Suppressor macrophage treated with lipopolysaccharide for 1 hour (primary cell): ENCODE results near the gene FRMD1.
"Not testable (repeated sequence)": the region's sequence is repeated elsewhere in the genome, so short reads cannot be mapped to it uniquely, and the experiment has no call there.

ENCODE experiments used
- DNase-seq, 3 donors: peaks; one replicate each; pipeline ENCODE4 v3.0.0-alpha.2; 2020 to 2022

Gene FRMD1

GRCh38 chr6:168093634-168094033, 14.6 kb upstream of the FRMD1 start:
- no peak for DNase-seq

- peak in 2 of 3 donors; percentile 4 to 22 for DNase-seq
These were observed 14.1 kb upstream of the FRMD1 start for GRCh38 chr6:168093071-168093505.

DNA sequence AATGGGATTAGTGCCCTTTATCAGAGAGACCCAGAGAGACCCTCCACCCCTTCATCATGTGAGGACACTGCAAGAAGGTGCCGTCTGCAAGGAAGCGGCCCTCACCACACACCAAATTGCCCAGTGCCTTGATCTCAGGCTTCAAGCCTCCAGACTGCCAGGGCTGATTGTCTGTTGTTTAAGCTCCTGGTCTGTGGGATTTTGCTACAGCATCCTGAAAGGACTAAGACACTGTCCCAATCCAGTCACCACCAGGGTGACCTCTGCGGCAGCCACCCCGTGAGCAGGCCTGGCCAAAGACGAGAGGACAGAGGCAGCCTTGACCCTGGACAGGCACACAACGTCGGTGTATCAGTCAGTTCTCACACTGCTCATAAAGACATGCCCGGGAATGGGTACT, 13.5 kb upstream of the FRMD1 start:
- DNase-seq, result no peak

DNA sequence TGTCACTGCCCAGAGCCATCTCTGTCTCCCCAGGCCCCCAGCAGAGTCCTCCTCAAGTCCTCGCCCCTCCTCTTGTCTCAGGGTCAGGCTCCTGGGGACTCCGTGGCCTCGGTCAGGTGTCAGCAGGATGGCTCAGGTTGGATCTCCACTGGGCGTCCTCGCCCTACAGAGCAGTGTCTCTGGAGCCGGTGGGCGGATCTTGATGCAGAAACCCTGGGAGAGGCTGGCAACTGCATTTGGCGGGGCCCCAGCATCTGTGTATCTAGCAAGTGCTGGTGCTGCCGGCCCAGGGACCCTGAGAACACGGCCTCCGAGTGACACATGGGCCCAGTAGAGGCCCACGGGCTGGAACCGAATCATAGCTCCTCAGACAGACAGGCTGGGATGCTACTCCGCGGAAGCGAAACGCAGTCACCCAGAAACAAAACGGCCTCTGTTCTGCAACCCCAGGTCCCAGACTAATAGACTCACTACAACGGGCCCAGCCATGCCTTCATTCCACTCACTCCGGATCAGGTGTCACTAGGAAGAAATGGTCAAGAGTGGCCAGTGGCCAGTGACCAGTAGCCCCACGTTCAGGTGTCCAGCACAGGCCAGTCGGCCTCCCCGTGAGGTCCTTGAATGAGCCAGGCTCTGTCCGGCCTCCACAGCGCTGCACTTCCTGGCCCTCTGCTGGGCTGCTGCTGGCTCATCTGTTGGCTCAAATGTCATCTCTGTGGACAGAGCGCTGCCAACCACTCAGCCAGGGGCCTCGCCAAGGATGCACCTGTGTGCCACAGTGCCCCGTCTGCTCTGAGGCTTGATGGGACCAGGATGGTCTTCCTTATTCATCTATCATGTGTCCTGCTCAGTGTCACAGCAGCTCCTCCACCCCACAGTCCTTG, 12.6 kb upstream of the FRMD1 start:
- DNase-seq, result no peak

DNA sequence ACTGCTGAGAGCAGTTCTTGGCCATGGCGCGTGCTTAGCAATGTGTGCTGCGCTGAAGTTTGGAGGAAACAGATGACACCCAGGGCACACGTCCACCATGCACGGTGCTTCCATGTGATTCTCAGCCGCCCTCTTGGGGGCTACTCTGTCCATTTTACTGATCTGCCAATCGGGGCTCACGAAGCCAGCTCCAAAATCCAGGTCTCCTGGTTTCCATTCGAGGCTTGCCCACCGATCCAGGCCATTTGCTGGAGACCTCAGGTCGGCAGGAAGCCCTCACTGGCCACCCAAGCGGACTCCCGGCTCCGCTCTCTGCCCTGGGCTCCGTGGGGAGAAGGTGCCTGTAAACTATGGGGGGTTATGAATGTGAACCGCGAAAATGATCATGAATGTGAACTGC, 11.7 kb upstream of the FRMD1 start:
- DNase-seq, result no peak

DNA sequence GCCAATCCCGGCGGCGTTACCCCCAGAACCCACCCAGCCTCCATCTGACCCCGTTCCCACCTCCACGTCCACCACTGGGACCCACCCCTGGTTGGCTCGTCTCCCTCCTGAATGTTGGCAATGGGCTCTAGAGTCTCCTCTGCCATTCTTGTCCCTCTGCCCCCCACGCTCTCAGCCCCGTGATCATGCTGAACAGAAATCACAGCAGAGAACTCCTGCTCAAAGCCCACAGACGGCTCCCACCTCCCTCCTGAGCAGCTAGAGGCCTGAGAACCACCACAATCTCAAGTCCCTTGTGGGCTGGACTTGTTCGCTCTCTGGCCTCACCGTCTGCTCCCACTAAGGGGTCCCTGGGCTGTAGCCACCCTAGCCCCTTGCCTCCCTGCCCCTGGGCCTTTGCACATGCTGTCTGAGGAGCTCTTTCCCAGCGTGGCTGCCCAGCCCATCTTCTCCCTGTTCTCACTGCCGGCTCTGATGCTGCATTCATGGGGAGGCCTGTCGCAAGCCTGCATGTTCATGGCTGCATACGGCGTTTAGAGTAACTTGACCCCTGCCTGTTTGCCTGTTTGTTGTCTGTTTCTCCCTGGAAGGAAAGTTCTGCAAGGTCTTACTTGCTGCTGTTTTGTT, 11.2 kb upstream of the FRMD1 start:
- no peak for DNase-seq

DNA sequence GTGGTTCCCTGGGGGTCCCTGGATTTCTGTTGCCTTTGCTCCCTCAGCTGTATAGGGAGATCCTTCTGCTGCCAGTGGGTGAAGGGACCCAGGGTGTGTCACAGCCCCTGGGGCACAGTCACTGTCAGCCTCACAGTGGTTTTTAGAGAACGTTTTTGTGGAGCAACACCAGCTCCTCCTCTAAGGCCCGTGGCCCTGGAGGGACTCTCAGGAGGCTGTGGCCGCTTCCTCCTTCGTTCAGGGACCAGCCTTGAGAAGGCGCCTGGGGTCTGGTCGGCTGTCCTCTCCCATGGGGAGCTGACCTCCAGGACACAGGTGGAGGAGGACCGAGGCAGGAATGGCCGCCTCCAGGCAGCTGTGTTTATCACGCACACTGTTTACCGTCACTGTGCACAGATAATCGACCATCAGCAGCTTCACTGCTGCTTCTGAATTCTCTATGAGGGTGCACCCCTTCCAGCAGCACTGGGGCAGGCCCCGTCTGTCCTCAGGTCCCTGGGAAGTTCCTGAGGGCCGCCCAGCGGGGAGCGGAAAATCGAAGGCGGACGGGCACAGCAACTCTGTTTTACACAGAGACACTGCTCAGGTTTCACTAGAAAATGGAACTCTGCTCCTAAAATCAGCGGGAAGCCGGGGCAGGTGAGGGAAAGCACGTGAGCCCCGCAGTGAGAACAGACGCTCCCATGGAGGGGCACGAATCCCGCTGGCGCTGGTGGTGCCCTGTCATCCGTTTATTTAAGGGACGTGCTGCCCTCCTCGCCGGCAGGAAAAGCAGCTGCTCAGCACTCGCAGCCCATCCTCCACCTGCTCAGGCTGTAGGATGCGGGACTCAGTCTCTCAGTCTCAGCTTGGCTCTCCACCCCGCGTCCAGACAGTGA, 10.4 kb upstream of the FRMD1 start:
- no peak for DNase-seq

GRCh38 chr6:168088161-168089053, 9.4 kb upstream of the FRMD1 start:
- DNase-seq, result no peak

DNA sequence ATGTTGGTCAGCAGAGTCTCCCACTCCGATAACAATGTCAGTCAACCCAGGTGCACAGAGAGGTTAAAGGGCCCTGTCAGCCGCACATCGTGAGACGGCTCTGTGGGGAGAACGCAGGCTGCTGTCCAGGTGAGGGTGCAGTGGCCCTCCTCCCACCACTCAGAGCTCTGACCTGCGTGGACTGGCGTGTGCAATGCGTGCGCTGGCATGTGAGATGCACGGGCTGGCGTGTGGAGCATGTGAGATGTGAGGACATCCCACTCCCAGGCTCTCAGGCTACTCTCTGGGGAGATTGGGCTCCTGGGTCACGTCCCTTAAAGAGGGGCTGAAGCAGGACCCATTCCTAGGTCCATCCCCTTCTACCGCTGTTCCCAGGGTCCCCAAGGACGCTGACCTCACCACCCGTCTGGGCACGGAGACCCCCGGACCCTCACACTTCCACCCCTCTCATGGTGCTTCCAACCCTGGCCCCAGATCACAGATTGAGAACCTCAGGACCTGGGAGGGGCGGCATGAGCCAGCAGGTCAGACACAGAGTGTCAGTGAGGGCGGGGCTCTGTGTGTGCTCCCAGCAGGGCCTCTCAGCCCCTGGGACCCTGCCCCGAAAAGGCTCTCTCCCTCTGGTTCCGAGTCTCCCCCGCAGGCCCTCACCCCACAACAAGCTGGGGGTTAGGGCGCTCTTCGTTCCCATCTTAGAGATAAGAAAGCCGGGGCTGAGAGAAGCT, 8.6 kb upstream of the FRMD1 start:
- no peak for DNase-seq

GRCh38 chr6:168086616-168087015, 7.6 kb upstream of the FRMD1 start:
- DNase-seq, result no peak

GRCh38 chr6:168086066-168086465, 7.1 kb upstream of the FRMD1 start:
- no peak for DNase-seq

DNA sequence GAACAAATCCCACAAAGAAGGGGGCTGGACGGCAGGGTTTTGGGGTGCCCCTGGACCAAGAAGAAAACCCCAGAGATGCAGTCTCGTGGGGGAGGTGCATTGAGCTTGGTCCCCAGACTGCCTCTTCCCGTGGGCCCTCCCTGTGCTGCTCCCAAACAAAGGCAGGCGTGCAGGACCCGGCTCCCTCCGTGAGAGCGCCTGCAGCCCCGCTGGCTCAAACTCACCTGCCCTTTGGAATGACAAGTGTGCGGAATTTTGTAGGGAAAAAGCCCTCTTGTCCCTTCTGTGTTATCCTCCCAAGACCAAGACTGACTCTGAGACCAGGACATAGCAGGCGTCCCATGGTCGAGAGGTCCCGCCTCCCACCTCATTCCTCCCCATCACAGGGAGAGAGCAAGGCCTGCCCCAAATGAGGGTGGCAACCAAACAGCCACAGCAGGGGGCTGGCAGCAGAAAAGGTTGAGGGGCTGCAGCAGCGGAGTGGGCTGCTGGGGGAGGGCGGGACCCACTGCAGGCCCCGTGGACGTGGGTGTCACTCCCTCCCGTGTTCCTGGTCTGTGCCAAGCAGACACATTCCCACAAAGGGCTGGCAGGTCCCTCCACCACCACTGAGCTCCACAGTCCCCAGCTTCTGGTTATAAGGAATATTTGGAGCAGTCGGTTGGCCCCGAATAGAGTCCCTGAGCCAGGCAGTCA, 5.6 kb upstream of the FRMD1 start:
- DNase-seq, result no peak

DNA sequence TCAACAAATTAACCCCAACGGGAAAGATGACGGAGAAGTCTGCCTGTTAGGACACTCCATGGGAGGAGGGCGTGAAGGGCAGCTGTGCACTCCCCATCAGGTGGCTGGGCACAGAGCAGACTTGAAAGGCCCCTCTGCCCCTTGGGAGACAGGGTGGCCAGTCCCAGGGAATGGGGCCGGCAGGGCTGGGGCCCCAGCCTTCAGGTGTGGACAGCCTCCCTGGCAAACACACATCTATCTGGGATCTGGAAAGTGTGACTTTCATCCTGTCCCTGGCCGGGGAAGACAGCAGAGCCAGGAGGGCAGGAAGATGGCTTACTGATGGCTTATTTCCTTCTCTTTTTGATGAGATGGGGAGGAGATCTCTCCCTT, 4.5 kb upstream of the FRMD1 start:
- no peak for DNase-seq

DNA sequence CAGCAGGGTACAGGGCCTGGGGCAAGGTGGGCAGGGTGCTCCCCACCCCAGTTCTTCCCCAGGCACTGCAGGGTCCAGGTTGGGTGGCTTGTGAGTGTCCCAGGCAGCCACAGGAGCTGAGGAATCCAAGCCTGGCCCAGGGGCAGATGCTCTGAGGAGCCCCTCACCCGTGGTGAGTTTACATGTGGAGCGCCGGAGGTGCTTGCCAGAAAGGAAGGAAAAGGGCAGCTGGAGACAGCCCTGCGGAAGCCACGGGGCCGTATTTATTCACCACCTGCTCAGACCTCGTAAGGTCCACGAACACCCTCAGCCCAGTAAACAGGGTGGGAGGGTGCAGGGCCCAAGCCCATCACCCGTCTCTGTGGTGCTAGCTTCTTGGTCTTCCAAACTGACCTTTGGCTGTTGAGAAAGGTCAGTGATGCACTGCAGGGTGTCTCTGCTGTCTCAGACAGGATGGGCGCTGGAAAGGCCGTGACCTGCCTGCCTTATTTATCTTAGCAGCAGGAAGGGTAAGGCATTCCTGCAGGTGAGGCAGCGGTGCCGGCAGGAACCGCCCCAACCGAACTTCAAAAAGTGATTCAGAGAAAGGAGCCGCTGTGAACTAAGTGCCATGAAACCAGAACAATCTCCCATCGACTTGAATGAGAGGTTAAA, 4.0 kb upstream of the FRMD1 start:
- DNase-seq, result no peak

DNA sequence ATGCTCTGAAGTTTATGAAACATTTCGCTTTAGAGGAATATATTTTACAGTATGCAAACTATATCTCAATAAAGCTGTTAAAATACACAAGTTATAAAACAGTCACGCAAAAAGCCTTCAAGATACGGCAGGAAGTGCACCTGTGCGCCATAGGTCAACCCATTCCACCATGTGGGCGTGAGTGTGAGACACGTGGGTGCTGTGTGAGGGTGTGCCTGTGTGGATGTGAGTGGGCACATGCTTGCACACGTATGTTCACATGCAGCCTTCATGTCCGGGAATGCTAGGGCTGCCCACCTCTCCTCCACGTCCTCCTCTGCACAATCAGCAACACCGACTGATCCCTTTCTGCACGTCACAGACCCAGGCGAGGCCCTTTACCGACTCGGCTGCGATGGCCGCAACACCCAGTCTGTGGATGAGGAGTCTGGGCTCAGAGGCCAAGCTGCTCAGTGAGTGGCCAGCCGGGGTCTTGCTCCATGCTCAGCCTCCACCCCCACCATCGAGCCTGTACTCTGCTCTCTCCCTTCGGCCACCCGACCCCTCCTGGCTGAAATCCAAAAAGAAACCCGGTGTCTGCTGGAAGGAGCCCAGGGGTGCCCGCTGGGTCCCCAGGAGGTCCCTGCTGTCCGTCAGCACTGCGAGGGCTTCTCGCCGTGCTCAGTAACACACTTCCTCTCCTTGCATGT, 3.0 kb upstream of the FRMD1 start:
- DNase-seq, result no peak

- DNase-seq, result no peak
These were observed 1.5 kb upstream of the FRMD1 start for GRCh38 chr6:168080393-168081077.

- DNase-seq, result no peak
These were observed 653 bp downstream of the FRMD1 start for GRCh38 chr6:168078175-168078942.

DNA sequence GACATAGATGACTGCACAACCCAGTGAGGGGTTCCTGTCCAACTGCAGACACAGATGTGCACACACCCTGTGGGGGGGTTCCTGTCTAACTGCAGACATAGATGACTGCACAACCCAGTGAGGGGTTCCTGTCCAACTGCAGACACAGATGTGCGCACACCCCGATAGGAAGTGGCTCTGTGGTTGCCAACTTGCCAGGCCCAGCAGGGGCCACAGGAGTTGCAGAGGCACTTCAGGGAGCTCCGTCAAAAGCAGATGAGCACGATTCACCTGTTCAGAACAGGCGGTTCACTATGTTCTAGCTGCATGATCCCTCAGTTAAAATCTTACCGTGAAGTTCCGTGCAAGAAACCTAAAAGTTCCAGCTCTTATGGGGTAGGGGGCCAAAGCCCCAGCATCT, 1.6 kb downstream of the FRMD1 start:
- not testable (repeated sequence) for DNase-seq
